Immature natural killer cell (primary cell): Measurements from ENCODE around the gene USP17L29. TPM values are rescaled to one million over a fixed set of nuclear protein-coding genes. Genes with fewer than 3 reads are reported as not detected.
"Not testable (repeated sequence)": the region's sequence is repeated elsewhere in the genome, so short reads cannot be mapped to it uniquely, and the experiment has no call there.

Experiments used
- DNase-seq, 3 donors: peaks; one replicate each; pipeline ENCODE4 v3.0.0; 2022; ENCODE audit warnings: mixed read lengths in 1 of 3
- H3K27ac Mint-ChIP-seq, 6 donors: one replicate each; pipeline ENCODE4 v1.8.0; 2020; ENCODE audit warnings: mixed read lengths in 6 of 6, mild to moderate bottlenecking in 5 of 6, inconsistent platforms in 4 of 6, moderate library complexity in 3 of 6
- H3K27me3 Mint-ChIP-seq, 3 donors: one replicate each; pipeline ENCODE4 v1.8.0; 2020 to 2021; ENCODE audit warnings: low read depth in 3 of 3, mild to moderate bottlenecking in 3 of 3, mixed read lengths in 3 of 3, moderate library complexity in 3 of 3, inconsistent platforms in 1 of 3
- H3K36me3 Mint-ChIP-seq, 3 donors: one replicate each; pipeline ENCODE4 v1.8.0; 2020; ENCODE audit warnings: mixed read lengths in 3 of 3, inconsistent platforms in 2 of 3, mild to moderate bottlenecking in 2 of 3
- H3K4me1 Mint-ChIP-seq, 2 donors: one replicate each; pipeline ENCODE4 v1.8.0; 2020; ENCODE audit warnings: inconsistent platforms in 2 of 2, mild to moderate bottlenecking in 2 of 2, mixed read lengths in 2 of 2, moderate library complexity in 1 of 2
- H3K4me3 Mint-ChIP-seq, 5 donors: one replicate each; pipeline ENCODE4 v1.8.0; 2020; ENCODE audit warnings: mild to moderate bottlenecking in 5 of 5, mixed read lengths in 5 of 5, inconsistent platforms in 3 of 5, moderate library complexity in 3 of 5
- H3K9me3 Mint-ChIP-seq, 6 donors: one replicate each; pipeline ENCODE4 v1.8.0; 2020; ENCODE audit warnings: mild to moderate bottlenecking in 6 of 6, mixed read lengths in 6 of 6, inconsistent platforms in 4 of 6, moderate library complexity in 3 of 6
- polyA plus RNA-seq, 3 donors: library from polyadenylated mRNA; unstranded; fragments of 300-500 nt; fragmentation: Illumina TruSeq; gene quantifications; one replicate each; pipeline ENCODE4 v1.2.3, GENCODE V29; 2021

The USP17L29 gene
- not detected for polyA plus RNA-seq

DNA sequence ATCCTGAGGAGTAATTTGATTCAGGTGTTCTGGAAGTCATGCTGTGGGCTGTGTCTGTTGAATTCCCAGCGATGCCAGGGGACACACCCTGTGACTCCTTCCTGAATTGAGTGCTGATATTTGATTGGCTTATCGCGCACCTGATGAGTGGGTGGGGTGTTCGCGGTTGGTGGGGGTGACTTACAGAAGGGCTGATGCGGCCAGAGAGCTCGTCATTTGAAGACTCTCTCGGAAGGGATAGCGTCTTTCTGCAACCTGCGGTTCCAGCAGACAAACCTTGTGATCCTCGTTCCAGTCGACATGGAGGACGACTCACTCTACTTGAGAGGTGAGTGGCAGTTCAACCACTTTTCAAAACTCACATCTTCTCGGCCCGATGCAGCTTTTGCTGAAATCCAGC lies at the start of gene USP17L29:
USP17L29 (plus strand) TSS at position 301 of the 400 bp plus-strand sequence; CDS start at position 301, 0 bp downstream.
- H3K9me3 Mint-ChIP-seq, H3K4me3 Mint-ChIP-seq, H3K36me3 Mint-ChIP-seq, H3K27ac Mint-ChIP-seq, H3K4me1 Mint-ChIP-seq, H3K27me3 Mint-ChIP-seq, DNase-seq: not testable (repeated sequence)

- not testable (repeated sequence) for H3K9me3 Mint-ChIP-seq
- DNase-seq: peak in 1 of 3 donors; percentile 0
These were observed 29.2 kb upstream of the USP17L29 start for GRCh38 chr4:9324191-9324590.

DNA sequence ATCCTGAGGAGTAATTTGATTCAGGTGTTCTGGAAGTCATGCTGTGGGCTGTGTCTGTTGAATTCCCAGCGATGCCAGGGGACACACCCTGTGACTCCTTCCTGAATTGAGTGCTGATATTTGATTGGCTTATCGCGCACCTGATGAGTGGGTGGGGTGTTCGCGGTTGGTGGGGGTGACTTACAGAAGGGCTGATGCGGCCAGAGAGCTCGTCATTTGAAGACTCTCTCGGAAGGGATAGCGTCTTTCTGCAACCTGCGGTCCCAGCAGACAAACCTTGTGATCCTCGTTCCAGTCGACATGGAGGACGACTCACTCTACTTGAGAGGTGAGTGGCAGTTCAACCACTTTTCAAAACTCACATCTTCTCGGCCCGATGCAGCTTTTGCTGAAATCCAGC lies 28.6 kb upstream of the USP17L29 start, which contains the start of gene USP17L24:
USP17L24 (plus strand) TSS at position 301 of the 400 bp plus-strand sequence; CDS start at position 301, 0 bp downstream.
- H3K4me1 Mint-ChIP-seq, H3K27ac Mint-ChIP-seq, H3K9me3 Mint-ChIP-seq, H3K36me3 Mint-ChIP-seq, H3K27me3 Mint-ChIP-seq, H3K4me3 Mint-ChIP-seq, DNase-seq: not testable (repeated sequence)

More at GRCh38 chr4:9324191-9324590, 29.2 kb upstream of the USP17L29 start:
- H3K27me3 Mint-ChIP-seq, H3K4me3 Mint-ChIP-seq, H3K27ac Mint-ChIP-seq, H3K4me1 Mint-ChIP-seq, H3K36me3 Mint-ChIP-seq: not testable (repeated sequence)

- not testable (repeated sequence) for DNase-seq, H3K27me3 Mint-ChIP-seq, H3K4me3 Mint-ChIP-seq, H3K36me3 Mint-ChIP-seq, H3K4me1 Mint-ChIP-seq, H3K9me3 Mint-ChIP-seq, H3K27ac Mint-ChIP-seq
These were observed 23.8 kb upstream of the USP17L29 start, which contains the start of gene USP17L25 for GRCh38 chr4:9329611-9330010. USP17L25 (plus strand) TSS chr4:9329911; CDS start chr4:9329911, 0 bp downstream.

- not testable (repeated sequence) for H3K9me3 Mint-ChIP-seq, H3K27me3 Mint-ChIP-seq, H3K4me3 Mint-ChIP-seq, H3K4me1 Mint-ChIP-seq, H3K27ac Mint-ChIP-seq, DNase-seq, H3K36me3 Mint-ChIP-seq
These were observed 19.1 kb upstream of the USP17L29 start, which contains the start of gene USP17L26 for GRCh38 chr4:9334358-9334757. USP17L26 (plus strand) TSS chr4:9334658; CDS start chr4:9334658, 0 bp downstream.

- H3K36me3 Mint-ChIP-seq, H3K4me3 Mint-ChIP-seq, DNase-seq, H3K27ac Mint-ChIP-seq, H3K9me3 Mint-ChIP-seq, H3K4me1 Mint-ChIP-seq, H3K27me3 Mint-ChIP-seq: not testable (repeated sequence)
These were observed 14.3 kb upstream of the USP17L29 start, which contains the start of gene USP17L5 for GRCh38 chr4:9339103-9339502. USP17L5 (plus strand) TSS chr4:9339403; CDS start chr4:9339403, 0 bp downstream.

DNA sequence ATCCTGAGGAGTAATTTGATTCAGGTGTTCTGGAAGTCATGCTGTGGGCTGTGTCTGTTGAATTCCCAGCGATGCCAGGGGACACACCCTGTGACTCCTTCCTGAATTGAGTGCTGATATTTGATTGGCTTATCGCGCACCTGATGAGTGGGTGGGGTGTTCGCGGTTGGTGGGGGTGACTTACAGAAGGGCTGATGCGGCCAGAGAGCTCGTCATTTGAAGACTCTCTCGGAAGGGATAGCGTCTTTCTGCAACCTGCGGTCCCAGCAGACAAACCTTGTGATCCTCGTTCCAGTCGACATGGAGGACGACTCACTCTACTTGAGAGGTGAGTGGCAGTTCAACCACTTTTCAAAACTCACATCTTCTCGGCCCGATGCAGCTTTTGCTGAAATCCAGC lies 9.6 kb upstream of the USP17L29 start, which contains the start of gene USP17L27:
USP17L27 (plus strand) TSS at position 301 of the 400 bp plus-strand sequence; CDS start at position 301, 0 bp downstream.
- not testable (repeated sequence) for H3K4me3 Mint-ChIP-seq, DNase-seq, H3K36me3 Mint-ChIP-seq, H3K9me3 Mint-ChIP-seq, H3K27ac Mint-ChIP-seq, H3K27me3 Mint-ChIP-seq, H3K4me1 Mint-ChIP-seq

- not testable (repeated sequence) for H3K27me3 Mint-ChIP-seq, H3K9me3 Mint-ChIP-seq, H3K4me3 Mint-ChIP-seq, H3K36me3 Mint-ChIP-seq, H3K27ac Mint-ChIP-seq, DNase-seq, H3K4me1 Mint-ChIP-seq
These were observed 4.8 kb upstream of the USP17L29 start, which contains the start of gene USP17L28 for GRCh38 chr4:9348593-9348992. USP17L28 (plus strand) TSS chr4:9348893; CDS start chr4:9348893, 0 bp downstream.

- not testable (repeated sequence) for H3K4me1 Mint-ChIP-seq, H3K9me3 Mint-ChIP-seq, H3K27ac Mint-ChIP-seq, H3K27me3 Mint-ChIP-seq, H3K4me3 Mint-ChIP-seq, H3K36me3 Mint-ChIP-seq, DNase-seq
These were observed 2.6 kb upstream of the USP17L29 start for GRCh38 chr4:9350866-9351265.

- H3K4me1 Mint-ChIP-seq, H3K27me3 Mint-ChIP-seq, DNase-seq, H3K27ac Mint-ChIP-seq, H3K4me3 Mint-ChIP-seq, H3K36me3 Mint-ChIP-seq, H3K9me3 Mint-ChIP-seq: not testable (repeated sequence)
These were observed 9.4 kb downstream of the USP17L29 start, which contains the start of gene USP17L30 for GRCh38 chr4:9362829-9363228. USP17L30 (plus strand) TSS chr4:9363129; CDS start chr4:9363129, 0 bp downstream.

DNA sequence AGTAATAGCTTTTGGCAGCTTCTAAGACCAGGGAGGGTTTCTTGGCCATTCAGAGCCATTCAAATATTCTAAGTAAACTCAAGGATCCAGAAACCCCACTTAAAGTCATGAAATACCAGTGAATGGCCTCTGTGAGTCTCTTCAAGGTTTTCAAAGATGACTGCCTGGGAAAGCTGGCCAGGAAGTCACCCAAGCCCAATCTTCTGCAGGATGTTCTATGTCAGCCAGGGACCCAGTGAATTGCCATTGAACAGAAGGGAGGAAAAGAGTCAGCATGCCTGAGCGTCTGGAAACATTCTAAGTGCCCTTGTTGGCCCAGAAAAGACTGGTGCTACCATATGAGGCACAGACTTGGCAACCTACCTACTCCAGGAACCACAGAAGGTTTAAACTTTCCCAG lies 26.4 kb downstream of the USP17L29 start:
- not testable (repeated sequence) for H3K36me3 Mint-ChIP-seq, DNase-seq, H3K27me3 Mint-ChIP-seq, H3K4me1 Mint-ChIP-seq, H3K27ac Mint-ChIP-seq, H3K4me3 Mint-ChIP-seq, H3K9me3 Mint-ChIP-seq

- peak overlapping the region; percentile 7 to 29 (median 27) for H3K4me3 Mint-ChIP-seq
- not testable (repeated sequence) for H3K27ac Mint-ChIP-seq, H3K27me3 Mint-ChIP-seq, H3K9me3 Mint-ChIP-seq, H3K4me1 Mint-ChIP-seq, H3K36me3 Mint-ChIP-seq
- DNase-seq: peak; percentile 38 to 50 (median 47)
These were observed 27.6 kb downstream of the USP17L29 start for GRCh38 chr4:9381012-9381534.

DNA sequence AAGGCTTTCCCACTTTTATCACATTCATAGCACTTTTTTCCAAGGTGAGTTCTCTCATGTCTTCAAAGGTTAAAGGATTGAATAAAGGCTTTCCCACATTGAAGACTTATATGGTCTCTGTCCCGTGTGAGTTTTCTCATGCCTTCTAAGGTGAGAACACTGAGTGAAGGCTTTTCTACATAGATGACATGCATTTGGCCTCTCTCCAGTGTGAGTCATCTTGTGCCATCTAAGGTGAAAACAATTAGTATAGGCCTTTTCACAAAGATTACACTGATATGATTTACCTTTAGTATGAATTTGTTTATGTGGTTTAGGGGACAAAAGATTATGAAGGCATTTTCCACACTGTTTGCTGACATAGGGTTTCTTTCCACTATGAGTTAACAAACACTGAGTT lies 30.7 kb downstream of the USP17L29 start:
- no peaks in the 10 kb centered on the region for H3K9me3 Mint-ChIP-seq
- H3K36me3 Mint-ChIP-seq: no peaks in the 10 kb centered on the region
- no peak overlapping the region for H3K4me3 Mint-ChIP-seq
- H3K4me1 Mint-ChIP-seq: no peaks in the 10 kb centered on the region
- no peak overlapping the region for H3K27ac Mint-ChIP-seq
- peaks cover 0 to 4% (median 2%) of the 10 kb centered on the region in 3 donors for H3K27me3 Mint-ChIP-seq
- DNase-seq: no peak

GRCh38 chr4:9389001-9389400 lies 35.6 kb downstream of the USP17L29 start:
- H3K27ac Mint-ChIP-seq, H3K36me3 Mint-ChIP-seq, H3K9me3 Mint-ChIP-seq, H3K4me1 Mint-ChIP-seq, H3K27me3 Mint-ChIP-seq, H3K4me3 Mint-ChIP-seq, DNase-seq: not testable (repeated sequence)
